Muscle of arm (tissue), 12 donors: ENCODE data around the gene PASK. TPM values are rescaled to one million over a fixed set of nuclear protein-coding genes. Genes with fewer than 3 reads are reported as not detected.

Experiments used
- DNase-seq: peaks from one replicate; pipeline ENCODE4 v3.0.0-alpha.2; 2013
- polyA plus RNA-seq, 12 donors: library from polyadenylated mRNA; unstranded; fragments of 120-200 nt; gene quantifications; one replicate each; pipeline ENCODE4 v1.2.1, GENCODE V29; 2013; ENCODE audit not compliant: insufficient read length in 12 of 12

The PASK gene
- polyA plus RNA-seq, 12 donors, result 3.3 to 20.1 (median 5.7) TPM; not detected in 1

GRCh38 chr2:241128266-241128665, 21.0 kb downstream of the PASK start:
- DNase-seq, result no peak

- DNase-seq, result no peak
These were observed 22.5 kb downstream of the PASK start for GRCh38 chr2:241126771-241127202.

GRCh38 chr2:241126201-241126611, 23.1 kb downstream of the PASK start:
- DNase-seq, result no peak

GRCh38 chr2:241125626-241126025, 23.6 kb downstream of the PASK start:
- DNase-seq, result no peak

- no peak for DNase-seq
These were observed 25.3 kb downstream of the PASK start for GRCh38 chr2:241123816-241124536.

- DNase-seq, result no peak
These were observed 26.8 kb downstream of the PASK start for GRCh38 chr2:241122376-241123002.

- DNase-seq, result no peak
These were observed 28.3 kb downstream of the PASK start for GRCh38 chr2:241121008-241121407.

GRCh38 chr2:241120440-241120839, 28.8 kb downstream of the PASK start:
- DNase-seq, result no peak

- no peak for DNase-seq
These were observed 30.4 kb downstream of the PASK start for GRCh38 chr2:241118737-241119505.

GRCh38 chr2:241116606-241117560, 32.4 kb downstream of the PASK start:
- no peak for DNase-seq

GRCh38 chr2:241115361-241115760, 33.9 kb downstream of the PASK start:
- DNase-seq, result no peak

- no peak for DNase-seq
These were observed 34.4 kb downstream of the PASK start for GRCh38 chr2:241114836-241115235.

- DNase-seq, result no peak
These were observed 36.7 kb downstream of the PASK start for GRCh38 chr2:241112592-241112991.

GRCh38 chr2:241112046-241112445, 37.2 kb downstream of the PASK start:
- DNase-seq, result no peak

GRCh38 chr2:241111440-241111805, 37.8 kb downstream of the PASK start:
- no peak for DNase-seq

GRCh38 chr2:241110607-241111439, 38.4 kb downstream of the PASK start:
- DNase-seq, result no peak

GRCh38 chr2:241110089-241110606, 39.1 kb downstream of the PASK start:
- DNase-seq, result no peak

- DNase-seq, result no peak
These were observed 39.8 kb downstream of the PASK start for GRCh38 chr2:241109210-241110088.
